Measurements from ENCODE around the gene LCA5. TPM values are rescaled to one million over a fixed set of nuclear protein-coding genes. Genes with fewer than 3 reads are reported as not detected.

The LCA5 gene
- total RNA-seq, 1 experiment from 2014 or later: 2.0 TPM

- ChIA-PET CTCF (no interaction called here), POLR2A (no interaction called here), RAD21 (ENCODE audit: low non-redundant PET in 1 of 2, low total read pairs in 2 of 2, uncharacterized antibody in 2 of 2, unreplicated experiment in 2 of 2) (no interaction called here)
- Histone ChIP-seq H2AFZ (ENCODE audit: low read depth, low read length, poor library complexity, severe bottlenecking) (no peak overlapping the region), H3K36me3 (ENCODE audit: control insufficient read depth in 1 of 2, insufficient read depth in 2 of 2, low read length in 2 of 2) (no peaks in the 10 kb centered on the region), H3K9me3 (ENCODE audit: control insufficient read depth in 1 of 2, insufficient read depth in 1 of 2, low read depth in 1 of 2, low read length in 2 of 2) (no peaks in the 10 kb centered on the region), H3K9me2 (ENCODE audit: insufficient read depth) (no peaks in the 10 kb centered on the region), H3K27ac (ENCODE audit: low read depth, low read length) (no peak overlapping the region), H3K9ac (ENCODE audit: low read length) (no peak overlapping the region), H3K4me1 (ENCODE audit: control insufficient read depth in 1 of 2, insufficient read depth in 2 of 2, low read length in 2 of 2) (no peaks in the 10 kb centered on the region), H3K79me2 (ENCODE audit: insufficient read depth, low read length) (no peaks in the 10 kb centered on the region), H4K20me1 (ENCODE audit: insufficient read depth) (no peaks in the 10 kb centered on the region), H3K4me2 (ENCODE audit: low read length) (no peak overlapping the region), H3K4me3 (replicated peaks in 1 of 2; ENCODE audit: low read depth in 1 of 2, low read length in 2 of 2) (no peak overlapping the region), H3K27me3 (ENCODE audit: insufficient read depth, low read length) (no peaks in the 10 kb centered on the region)
- no peak for DNase-seq (ENCODE audit: low read depth, low spot score)
- BruUV-seq (replicated peaks): no TSS peak
- no peak for ATAC-seq
- no peak for TF ChIP-seq CEBPB (IDR thresholded peaks at IDR 0.05; ENCODE audit: low read depth)
- TF ChIP-seq JUND (IDR thresholded peaks at IDR 0.05): no peak
- TF ChIP-seq CTCF (IDR thresholded peaks at IDR 0.05 in 2 of 3, conservative IDR thresholded peaks at IDR 0.05 in 1 of 3; ENCODE audit: borderline replicate concordance in 1 of 3, insufficient read depth in 1 of 3, low read depth in 2 of 3, low read length in 2 of 3): no peak
- no peak for TF ChIP-seq ZBTB33 (IDR thresholded peaks at IDR 0.05; ENCODE audit: extremely low read depth, insufficient replicate concordance, low read length)
- TF ChIP-seq RAD21 (IDR thresholded peaks at IDR 0.05; ENCODE audit: low read depth): no peak
- no peak for TF ChIP-seq YY1 (IDR thresholded peaks at IDR 0.05; ENCODE audit: extremely low read depth, insufficient replicate concordance, low read depth, low read length)
- no peak for TF ChIP-seq SRF (IDR thresholded peaks at IDR 0.05; ENCODE audit: low read depth)
- TF ChIP-seq FOSL1 (IDR thresholded peaks at IDR 0.05; ENCODE audit: low read depth): no peak
- TF ChIP-seq EZH2 (IDR thresholded peaks at IDR 0.05): no peak
- TF ChIP-seq CBX3 (IDR thresholded peaks at IDR 0.05; ENCODE audit: low read depth): no peak
- no peak for TF ChIP-seq POLR2A (IDR thresholded peaks at IDR 0.05; ENCODE audit: borderline replicate concordance, extremely low read depth, insufficient read depth, insufficient read length)
- no peak for TF ChIP-seq MAX (IDR thresholded peaks at IDR 0.05)
- no peak for TF ChIP-seq SP1 (IDR thresholded peaks at IDR 0.05; ENCODE audit: low read depth)
- no peak for TF ChIP-seq ATF3 (IDR thresholded peaks at IDR 0.05)
- TF ChIP-seq SIN3A (IDR thresholded peaks at IDR 0.05; ENCODE audit: low read depth): no peak
- no peak for TF ChIP-seq POLR2AphosphoS5 (IDR thresholded peaks at IDR 0.05; ENCODE audit: low read depth, low read length)
- no peak for TF ChIP-seq ELF1 (IDR thresholded peaks at IDR 0.05; ENCODE audit: borderline replicate concordance, low read depth)
- TF ChIP-seq ZFX (IDR thresholded peaks at IDR 0.05): no peak
- no peak for TF ChIP-seq ZNF274 (IDR thresholded peaks at IDR 0.05; ENCODE audit: low read depth, low read length)
- intact Hi-C loops (cut with micrococcal nuclease): no loop called here
Measured at GRCh38 chr6:79495246-79495645, 42.0 kb downstream of the LCA5 start.
